ENCODE results near the gene LIX1L. TPM values are rescaled to one million over a fixed set of nuclear protein-coding genes. Genes with fewer than 3 reads are reported as not detected.

LIX1L gene
- total RNA-seq (10 to 100 TPM; 43.4 to 74.4 (median 64.2) TPM), total RNA-seq (28.3 to 136 (median 73.7) reads per million in 29 experiments)
- 47.5 TPM for total RNA-seq (2013)

DNA sequence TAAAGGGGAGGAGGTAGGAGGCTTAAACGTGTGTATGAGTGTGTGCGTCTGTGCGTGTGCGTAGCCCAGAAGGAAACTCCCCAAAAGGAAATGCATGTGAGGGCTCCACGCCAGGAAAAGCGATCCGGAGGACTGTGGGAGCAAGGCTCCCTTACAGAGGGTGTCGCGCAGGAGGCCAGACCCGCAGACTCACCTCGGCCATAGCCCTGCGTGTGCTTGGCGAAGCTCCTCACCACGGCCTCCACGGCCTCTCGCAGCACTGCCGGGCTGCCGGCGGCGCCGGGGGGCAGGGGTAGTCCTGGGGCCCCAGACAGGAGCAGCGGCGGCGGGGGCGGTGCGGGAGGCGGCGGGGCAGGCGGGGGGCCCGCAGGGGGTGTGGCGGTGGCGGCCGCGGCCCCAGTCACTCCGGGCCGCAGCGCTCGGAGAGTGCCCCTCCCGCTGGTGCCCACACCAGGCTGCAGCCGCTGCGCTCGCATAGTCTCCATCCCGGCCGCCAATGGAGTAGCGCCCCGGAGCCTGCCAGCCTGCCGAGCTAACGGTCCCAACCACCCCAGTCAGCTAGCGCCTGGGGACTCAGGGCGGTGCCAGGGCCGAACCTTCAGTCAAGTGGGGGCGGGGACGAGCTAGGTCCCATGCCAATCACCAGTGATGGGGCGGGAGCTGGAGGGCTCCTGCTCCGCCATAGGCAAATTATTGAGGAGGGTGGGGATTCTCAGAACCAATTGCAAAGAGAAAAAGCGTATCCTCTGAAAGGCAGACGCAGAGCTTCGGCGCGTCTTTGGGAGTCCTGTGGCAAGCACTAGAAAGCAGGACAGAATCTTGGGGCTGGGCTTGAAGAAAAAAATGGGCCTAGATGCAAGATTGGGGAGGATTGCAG is at the start of gene LIX1L:
TSS of gene LIX1L (minus strand) at position 575 of the 877 bp plus-strand sequence. CDS start at position 485, 90 bp downstream.
- peaks cover 0 to 7% of the 10 kb centered on the region in 2 donors for H3K36me3 ChIP-seq (ENCODE audit: control insufficient read depth in 2 of 2, extremely low read depth in 1 of 2, insufficient read depth in 1 of 2, low read length in 1 of 2)
- ATAC-seq (replicated peaks in 1 of 4) = peak; percentile 88 to 90 (median 89)
- peak within 1 kb of the TSS; percentile 89 to 95 for H3K27ac Mint-ChIP-seq
- ChIA-PET CTCF (interaction anchor here in 1 of 2 donors (0.5 to 3.4 kb wide), 17 partner anchors 9 to 112 kb away, joined by 3 to 34 read pairs (median 4); partner anchors contain the start of genes ANKRD35, NUDT17, PEX11B and PIAS3), POLR2A (interaction anchor here (0.6 to 2.4 kb wide), 15 partner anchors 11 to 98 kb away, joined by 3 to 26 read pairs (median 4); partner anchors contain the start of genes RBM8A (in 2 of the 2), TXNIP (in 2 of the 2) and PEX11B (in 1 of the 2))
- H3K27ac ChIP-seq (ENCODE audit: low read length) = peak within 1 kb of the TSS; percentile 84
- H3K36me3 Mint-ChIP-seq = peaks cover 10% of the 10 kb centered on the region
- H3K4me3 Mint-ChIP-seq = peak within 1 kb of the TSS; percentile 89 to 92 (median 90)
- no peaks in the 10 kb centered on the region for H3K9me3 Mint-ChIP-seq
- peak within 1 kb of the TSS; percentile 80 to 84 for H3K4me3 ChIP-seq (ENCODE audit: control insufficient read depth in 1 of 2, extremely low read depth in 1 of 2, low read length in 1 of 2)
- no peaks in the 10 kb centered on the region for H3K27me3 ChIP-seq (replicated peaks in 1 of 2; ENCODE audit: control insufficient read depth in 2 of 2, extremely low read depth in 1 of 2, insufficient read depth in 2 of 2, low read length in 1 of 2)
- H3K27me3 Mint-ChIP-seq = no peaks in the 10 kb centered on the region
- DNase-seq = peak; percentile 86 to 97 (median 94)
- H3K4me1 Mint-ChIP-seq = peaks cover 66 to 82% (median 71%) of the 10 kb centered on the region in 3 donors
- under 1% methylated on average over 56 of the region's 60 CpGs for WGBS (ENCODE audit: insufficient coverage)
- H3K9me3 ChIP-seq = no peaks in the 10 kb centered on the region
- H3K4me1 ChIP-seq (ENCODE audit: control insufficient read depth in 1 of 2, extremely low read depth in 1 of 2, insufficient read depth in 2 of 2, low read length in 2 of 2) = peaks cover 43 to 57% of the 10 kb centered on the region in 2 experiments

DNA sequence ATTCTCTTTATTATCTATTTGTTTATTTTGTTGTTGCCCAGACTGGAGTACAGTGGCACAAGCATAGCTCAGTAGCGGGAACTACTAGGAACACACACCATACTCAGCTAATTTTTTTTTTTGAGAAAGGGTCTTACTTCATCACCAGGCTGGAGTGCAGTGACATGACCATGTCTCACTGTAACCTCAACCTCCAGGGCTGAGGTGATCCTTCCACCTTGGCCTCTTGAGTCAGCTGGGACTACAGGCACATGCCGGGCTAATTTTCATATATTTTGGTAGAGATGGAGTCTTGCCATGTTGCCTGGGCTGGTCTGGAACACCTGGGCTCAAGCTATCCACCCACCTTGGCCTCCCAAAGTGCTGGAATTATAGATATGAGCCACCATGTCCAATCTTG is 43.9 kb upstream of the LIX1L start:
- H3K4me3 Mint-ChIP-seq = peak overlapping the region in 1 of 3 donors; percentile 98
- H3K4me1 ChIP-seq (ENCODE audit: control insufficient read depth in 1 of 2, extremely low read depth in 1 of 2, insufficient read depth in 2 of 2, low read length in 2 of 2) = peaks cover 39 to 73% of the 10 kb centered on the region in 2 experiments
- 80% methylated on average over 1 of the region's 2 CpGs for WGBS (ENCODE audit: insufficient coverage)

DNA sequence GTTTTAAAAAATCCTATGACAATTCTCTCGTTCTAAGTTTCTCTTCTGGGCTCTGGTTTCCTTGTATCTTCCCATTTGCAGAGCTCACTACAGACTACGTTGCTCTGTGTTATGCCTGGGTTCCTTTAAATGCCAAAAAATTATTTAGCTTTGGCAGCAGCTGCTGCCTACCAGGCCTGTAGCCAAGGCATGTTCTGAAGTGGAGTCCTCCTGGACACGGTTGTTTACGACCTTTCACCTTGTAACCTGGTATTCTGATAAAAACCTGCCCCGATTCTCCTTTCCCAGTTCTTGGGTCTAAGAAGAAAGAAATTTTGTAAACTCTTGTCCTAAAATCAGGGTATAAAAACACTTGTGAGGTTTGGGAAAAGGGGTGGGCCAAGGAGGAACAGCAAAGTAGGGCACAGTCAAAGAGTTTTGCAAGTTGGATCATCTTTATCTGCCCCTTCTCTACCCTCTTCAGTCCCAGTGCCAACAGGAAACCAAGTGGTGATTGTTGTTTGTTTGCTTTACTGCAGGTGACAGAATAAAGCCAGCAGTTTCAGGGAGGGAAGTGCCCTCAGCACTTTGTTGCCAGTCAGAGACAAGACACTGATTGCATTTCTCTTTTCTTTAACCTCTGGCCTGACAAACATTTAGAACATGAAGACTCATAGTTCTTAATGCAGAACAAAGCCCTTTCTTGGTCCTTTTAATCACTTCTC is 41.7 kb upstream of the LIX1L start:
- Histone ChIP-seq H3K9me3 (no peaks in the 10 kb centered on the region), H3K36me3 (ENCODE audit: control insufficient read depth in 2 of 2, extremely low read depth in 1 of 2, insufficient read depth in 1 of 2, low read length in 1 of 2) (peaks cover 2 to 10% of the 10 kb centered on the region in 2 donors), H3K4me3 (ENCODE audit: control insufficient read depth in 1 of 2, extremely low read depth in 1 of 2, low read length in 1 of 2) (peak overlapping the region; percentile 13 to 35), H3K27ac (ENCODE audit: low read length) (peak overlapping the region; percentile 82), H3K27me3 (replicated peaks in 1 of 2; ENCODE audit: control insufficient read depth in 2 of 2, extremely low read depth in 1 of 2, insufficient read depth in 2 of 2, low read length in 1 of 2) (no peaks in the 10 kb centered on the region), H3K4me1 (ENCODE audit: control insufficient read depth in 1 of 2, extremely low read depth in 1 of 2, insufficient read depth in 2 of 2, low read length in 2 of 2) (peaks cover 28 to 55% of the 10 kb centered on the region in 2 experiments)
- ChIA-PET POLR2A (no interaction called here), CTCF (interaction anchor here in 1 of 2 donors (9.6 kb wide), 1 partner anchor 21 kb away, joined by 93 read pairs; no protein-coding TSS in a partner anchor)
- DNase-seq = peak in 23 of 35 experiments; percentile 24 to 75 (median 41)
- Mint-ChIP-seq H3K4me1 (peaks cover 58 to 70% (median 62%) of the 10 kb centered on the region in 3 donors), H3K9me3 (no peaks in the 10 kb centered on the region), H3K36me3 (peaks cover 20% of the 10 kb centered on the region), H3K27me3 (no peaks in the 10 kb centered on the region), H3K4me3 (peak overlapping the region; percentile 96 to 98 (median 98)), H3K27ac (peak overlapping the region; percentile 98 to 99)
- peak; percentile 42 to 49 (median 46) for ATAC-seq (replicated peaks in 1 of 4)
- WGBS (ENCODE audit: insufficient coverage) = no CpG with 5 or more reads among the region's 5 CpGs

More for the DNA sequence above, 43.9 kb upstream of the LIX1L start:
- Histone ChIP-seq H3K27me3 (replicated peaks in 1 of 2; ENCODE audit: control insufficient read depth in 2 of 2, extremely low read depth in 1 of 2, insufficient read depth in 2 of 2, low read length in 1 of 2) (no peaks in the 10 kb centered on the region), H3K9me3 (no peaks in the 10 kb centered on the region), H3K27ac (ENCODE audit: low read length) (peak overlapping the region; percentile 71), H3K4me3 (ENCODE audit: control insufficient read depth in 1 of 2, extremely low read depth in 1 of 2, low read length in 1 of 2) (peak overlapping the region in 1 of 2 donors; percentile 17), H3K36me3 (ENCODE audit: control insufficient read depth in 2 of 2, extremely low read depth in 1 of 2, insufficient read depth in 1 of 2, low read length in 1 of 2) (no peaks in the 10 kb centered on the region)
- ATAC-seq (replicated peaks in 1 of 4) (no peak), DNase-seq (no peak)
- no peaks in the 10 kb centered on the region for H3K27me3 Mint-ChIP-seq
- H3K36me3 Mint-ChIP-seq = no peaks in the 10 kb centered on the region
- H3K4me1 Mint-ChIP-seq = peaks cover 77 to 88% (median 80%) of the 10 kb centered on the region in 3 donors
- POLR2A ChIA-PET = interaction anchor here (0.5 to 0.7 kb wide), 3 partner anchors 13 to 177 kb away, joined by 3 to 4 read pairs (median 3); no protein-coding TSS in a partner anchor
- H3K27ac Mint-ChIP-seq = peak overlapping the region; percentile 98 to 99
- no peaks in the 10 kb centered on the region for H3K9me3 Mint-ChIP-seq
- CTCF ChIA-PET = interaction anchor here in 1 of 2 donors (0.6 to 1.1 kb wide), 3 partner anchors 12 to 31 kb away, joined by 3 to 7 read pairs (median 4); no protein-coding TSS in a partner anchor

DNA sequence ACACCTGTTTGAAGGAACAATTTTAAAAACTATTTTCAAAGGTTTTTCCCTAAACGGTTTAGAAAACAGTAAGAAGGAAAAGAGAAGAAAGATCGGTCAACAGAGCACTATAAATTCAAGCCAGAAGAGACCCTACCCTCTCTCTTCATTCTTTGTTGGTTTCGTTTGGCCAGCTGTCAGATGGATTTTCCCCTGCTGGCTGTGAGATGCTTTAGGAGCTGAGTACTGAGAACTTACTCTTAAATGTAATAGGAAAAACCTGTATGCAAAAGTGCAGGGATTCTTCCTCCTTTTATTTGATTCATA is 39.9 kb upstream of the LIX1L start:
- H3K27ac ChIP-seq (ENCODE audit: low read length) = peak overlapping the region; percentile 82
- no CpG with 5 or more reads among the region's 3 CpGs for WGBS (ENCODE audit: insufficient coverage)
- peaks cover 43 to 52% of the 10 kb centered on the region in 2 experiments for H3K4me1 ChIP-seq (ENCODE audit: control insufficient read depth in 1 of 2, extremely low read depth in 1 of 2, insufficient read depth in 2 of 2, low read length in 2 of 2)
- H3K9me3 ChIP-seq = no peaks in the 10 kb centered on the region
- Mint-ChIP-seq H3K36me3 (peaks cover 38% of the 10 kb centered on the region), H3K27ac (peak overlapping the region; percentile 98 to 99), H3K4me1 (peaks cover 60 to 67% (median 65%) of the 10 kb centered on the region in 3 donors), H3K27me3 (no peaks in the 10 kb centered on the region), H3K9me3 (no peaks in the 10 kb centered on the region), H3K4me3 (peak overlapping the region; percentile 96 to 98 (median 98))
- DNase-seq = no peak
- ChIA-PET CTCF (interaction anchor here (0.8 to 9.6 kb wide), 4 partner anchors 9 to 19 kb away, joined by 3 to 93 read pairs (median 8); no protein-coding TSS in a partner anchor), POLR2A (interaction anchor here (0.5 to 2.3 kb wide), 7 partner anchors 9 to 139 kb away, joined by 3 to 12 read pairs (median 5); partner anchors contain the start of gene PIAS3 (in 1 of the 2))
- peak overlapping the region; percentile 83 to 100 for H3K4me3 ChIP-seq (ENCODE audit: control insufficient read depth in 1 of 2, extremely low read depth in 1 of 2, low read length in 1 of 2)
- no peak for ATAC-seq (replicated peaks in 1 of 4)
- H3K27me3 ChIP-seq (replicated peaks in 1 of 2; ENCODE audit: control insufficient read depth in 2 of 2, extremely low read depth in 1 of 2, insufficient read depth in 2 of 2, low read length in 1 of 2) = no peaks in the 10 kb centered on the region
- peaks cover 8 to 28% of the 10 kb centered on the region in 2 donors for H3K36me3 ChIP-seq (ENCODE audit: control insufficient read depth in 2 of 2, extremely low read depth in 1 of 2, insufficient read depth in 1 of 2, low read length in 1 of 2)

DNA sequence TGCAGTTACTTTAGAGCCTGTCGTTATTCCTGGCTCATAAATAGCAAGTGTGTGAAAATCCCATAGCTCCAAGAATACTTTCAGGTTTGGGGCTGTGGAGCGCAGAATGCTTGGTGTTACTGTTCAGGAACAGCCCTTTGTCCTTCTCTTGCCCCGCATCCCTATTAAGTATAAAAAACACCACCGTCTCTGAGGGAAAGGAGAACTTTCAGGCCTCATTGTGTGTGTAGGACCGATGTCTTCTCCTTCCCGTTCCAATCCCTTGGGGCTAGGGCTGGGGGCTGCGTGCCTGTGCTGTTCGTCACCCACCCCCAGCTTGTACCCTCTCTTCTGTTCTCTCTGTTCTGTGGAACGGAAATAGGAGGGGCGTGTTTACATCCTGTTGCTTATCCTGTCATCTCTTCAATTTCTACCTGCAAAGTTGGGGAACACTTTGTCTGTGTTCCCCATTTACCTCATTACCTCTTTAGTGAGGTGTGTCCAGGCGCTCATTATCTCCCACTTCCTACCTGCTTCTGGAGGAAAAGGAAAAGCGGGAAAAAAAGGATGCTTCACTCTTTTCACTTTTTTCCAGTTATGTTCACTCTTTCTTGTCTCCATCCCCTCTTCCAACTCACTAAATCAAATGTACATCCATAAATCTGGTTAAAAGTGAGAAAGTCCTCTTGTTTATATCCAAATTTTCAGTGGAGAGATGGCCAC is 39.4 kb upstream of the LIX1L start:
- peak in 34 of 35 experiments; percentile 39 to 88 (median 65) for DNase-seq
- Mint-ChIP-seq H3K36me3 (peaks cover 42% of the 10 kb centered on the region), H3K4me1 (peaks cover 65 to 71% (median 69%) of the 10 kb centered on the region in 3 donors), H3K9me3 (no peaks in the 10 kb centered on the region), H3K27me3 (no peaks in the 10 kb centered on the region), H3K4me3 (peak overlapping the region; percentile 96 to 98 (median 98)), H3K27ac (peak overlapping the region; percentile 98 to 99)
- Histone ChIP-seq H3K9me3 (no peaks in the 10 kb centered on the region), H3K36me3 (ENCODE audit: control insufficient read depth in 2 of 2, extremely low read depth in 1 of 2, insufficient read depth in 1 of 2, low read length in 1 of 2) (peaks cover 8 to 33% of the 10 kb centered on the region in 2 donors), H3K4me3 (ENCODE audit: control insufficient read depth in 1 of 2, extremely low read depth in 1 of 2, low read length in 1 of 2) (peak overlapping the region; percentile 83 to 100), H3K4me1 (ENCODE audit: control insufficient read depth in 1 of 2, extremely low read depth in 1 of 2, insufficient read depth in 2 of 2, low read length in 2 of 2) (peaks cover 48 to 52% of the 10 kb centered on the region in 2 experiments), H3K27me3 (replicated peaks in 1 of 2; ENCODE audit: control insufficient read depth in 2 of 2, extremely low read depth in 1 of 2, insufficient read depth in 2 of 2, low read length in 1 of 2) (no peaks in the 10 kb centered on the region), H3K27ac (ENCODE audit: low read length) (peak overlapping the region; percentile 82)
- CTCF ChIA-PET = interaction anchor here in 1 of 2 donors (1.0 to 9.6 kb wide), 5 partner anchors 10 to 152 kb away, joined by 3 to 93 read pairs (median 5); partner anchors contain the start of gene NUDT17
- POLR2A ChIA-PET = interaction anchor here (0.5 to 2.5 kb wide), 7 partner anchors 8 to 138 kb away, joined by 3 to 15 read pairs (median 7); partner anchors contain the start of gene PIAS3 (in 1 of the 2)
- ATAC-seq (replicated peaks in 1 of 4) = peak; percentile 70 to 75 (median 72)
- WGBS (ENCODE audit: insufficient coverage) = no CpG with 5 or more reads among the region's 12 CpGs
